HFF-Myc (cell line): ENCODE data around the gene OR12D1.

ENCODE experiments used
- DNase-seq: peaks from one replicate; pipeline ENCODE4 v3.0.0-alpha.2; 2011; ENCODE audit warnings: low read depth; ENCODE audit errors: extremely low read depth
- H3K4me3 ChIP-seq: replicated peaks from 2 replicates; pipeline ENCODE4 v1.5.1; 2011; ENCODE audit warnings: low read depth, mild to moderate bottlenecking, control low read depth, low read length
- CTCF ChIP-seq: IDR thresholded peaks from 2 replicates; pipeline ENCODE4 v1.5.1; 2012; ENCODE audit warnings: mild to moderate bottlenecking, low read depth, low read length, control low read depth; ENCODE audit errors: missing control alignments

OR12D1 gene

DNA sequence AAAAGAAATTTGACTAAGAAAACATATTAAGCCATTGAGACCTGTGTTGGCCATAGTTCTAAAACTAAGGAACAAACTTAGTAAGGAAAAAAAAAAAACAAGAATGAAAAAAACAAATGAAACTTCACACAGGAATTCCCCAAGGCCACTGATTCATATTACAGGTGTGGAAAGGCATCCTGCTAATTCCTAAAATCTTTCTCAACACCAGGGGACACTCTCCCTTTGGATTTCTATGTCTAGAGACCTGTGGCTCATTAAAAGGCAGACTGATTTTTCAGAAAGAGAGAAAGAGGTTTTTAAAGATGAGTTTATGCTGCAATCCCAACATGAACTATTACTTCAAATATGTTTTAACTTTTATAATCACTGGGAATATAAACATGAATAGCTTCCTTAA lies at the start of gene OR12D1:
Gene OR12D1, plus strand, starts transcription at position 341 of the 400 bp plus-strand sequence.
- no peak within 1 kb of the TSS for H3K4me3 ChIP-seq
- no peak for DNase-seq
- no peak for TF ChIP-seq CTCF

- DNase-seq = no peak
- TF ChIP-seq CTCF = no peak
- no peak within 1 kb of the TSS for H3K4me3 ChIP-seq
Measured at GRCh38 chr6:29368765-29369164, 46.0 kb upstream of the OR12D1 start, which contains the start of gene OR5V1. Gene OR5V1 (minus strand): TSS chr6:29368865. CDS start chr6:29356195, 12,670 bp downstream.

DNA sequence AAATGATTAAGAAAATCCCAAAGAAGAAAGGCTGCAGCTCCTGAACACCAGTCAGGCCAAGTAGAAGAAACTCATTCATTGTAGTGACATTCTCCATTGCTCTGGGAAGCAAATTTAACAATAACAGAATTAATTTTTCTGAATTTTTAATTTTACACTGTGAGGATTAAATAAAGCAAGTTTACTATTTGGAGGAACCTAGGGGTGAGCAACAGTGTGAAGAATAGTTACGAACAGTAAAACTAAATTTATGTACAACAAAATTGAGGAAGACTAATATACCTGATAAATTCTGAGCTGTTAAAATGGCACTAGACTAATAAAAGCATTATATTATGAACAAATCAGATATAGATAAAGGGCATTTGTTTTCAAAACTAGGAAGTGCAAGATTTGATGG lies 39.5 kb upstream of the OR12D1 start, which contains the start of gene OR12D3:
Gene OR12D3, minus strand, starts transcription at position 101 of the 400 bp plus-strand sequence. Its CDS starts 4 bp downstream, at position 97.
- no peak within 1 kb of the TSS for H3K4me3 ChIP-seq
- no peak for DNase-seq
- TF ChIP-seq CTCF = no peak

DNA sequence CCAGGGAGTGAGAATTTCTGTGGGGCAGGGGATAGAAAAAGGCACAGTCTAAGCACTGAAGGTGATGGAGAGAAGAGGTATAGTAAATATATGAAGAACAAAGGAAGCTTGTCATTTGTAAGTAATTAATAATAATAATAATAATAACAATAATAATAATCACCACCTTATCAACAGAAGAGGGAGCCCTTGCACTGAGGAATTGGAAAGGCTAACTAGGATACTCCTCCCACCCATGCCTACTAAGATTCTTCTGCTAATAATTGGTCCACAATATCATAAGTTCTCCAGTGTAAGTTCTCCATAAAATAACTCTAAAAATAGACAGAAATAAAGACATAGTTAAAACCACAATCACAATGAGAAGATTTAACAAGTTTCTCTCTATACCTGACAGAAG lies 38.7 kb upstream of the OR12D1 start:
- no peak for TF ChIP-seq CTCF
- H3K4me3 ChIP-seq = no peak overlapping the region
- no peak for DNase-seq

DNA sequence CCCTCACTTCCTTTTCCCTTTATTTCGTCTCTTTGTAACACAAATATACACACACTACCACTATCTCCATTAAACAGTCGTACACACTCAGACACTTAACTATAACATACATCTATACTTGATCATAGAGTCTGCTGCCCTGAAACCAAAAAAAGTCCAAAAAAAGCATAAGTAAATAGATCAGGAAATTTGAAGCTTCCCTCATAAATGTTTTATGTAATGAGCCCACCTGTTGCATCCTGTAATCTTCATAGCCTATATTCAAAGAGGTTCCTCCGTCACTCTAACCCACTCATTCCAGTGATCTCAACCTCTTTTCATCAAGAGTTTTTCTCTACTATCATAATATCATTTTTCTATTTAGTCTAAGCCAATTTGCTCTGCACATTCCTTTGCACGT lies 26.2 kb upstream of the OR12D1 start:
- H3K4me3 ChIP-seq = no peak overlapping the region
- no peak for TF ChIP-seq CTCF
- no peak for DNase-seq

- DNase-seq = no peak
- H3K4me3 ChIP-seq = no peak within 1 kb of the TSS
- TF ChIP-seq CTCF = no peak
Measured at GRCh38 chr6:29395331-29395730, 19.4 kb upstream of the OR12D1 start, which contains the start of gene OR12D2. Gene OR12D2 (plus strand): TSS chr6:29395631. CDS start chr6:29396700, 1,069 bp downstream.

- H3K4me3 ChIP-seq = no peak overlapping the region
- TF ChIP-seq CTCF = no peak
- no peak for DNase-seq
Measured at GRCh38 chr6:29399525-29399924, 15.2 kb upstream of the OR12D1 start.
